Neutrophil (primary cell): Measurements from ENCODE around the gene DHX9.

Experiments used
- H3K27ac ChIP-seq: fragments of 200-600 bp; sonication (generic); 2 replicates; pipeline ENCODE4 v1.5.1; 2016; ENCODE audit warnings: mild to moderate bottlenecking, moderate library complexity
- H3K27me3 ChIP-seq: fragments of 200-600 bp; sonication (generic); 2 replicates; pipeline ENCODE4 v1.6.0; 2016; ENCODE audit warnings: mild to moderate bottlenecking
- H3K36me3 ChIP-seq: fragments of 200-600 bp; sonication (generic); 2 replicates; pipeline ENCODE4 v1.5.1; 2017
- H3K4me1 ChIP-seq, 2 experiments: fragments of 200-600 bp in 1 of 2; sonication (generic) in 1 of 2; 1 replicate in 1 of 2; 2 replicates in 1 of 2; pipeline versions ENCODE4 v1.5.1 to v1.6.1; 2013 to 2016; ENCODE audit warnings: low read depth in 1 of 2, low read length in 1 of 2, mild to moderate bottlenecking in 1 of 2, moderate library complexity in 1 of 2; ENCODE audit not compliant: control insufficient read depth in 1 of 2, insufficient read depth in 1 of 2
- H3K4me3 ChIP-seq, 2 experiments: fragments of 200-600 bp in 1 of 2; sonication (generic) in 1 of 2; 1 replicate in 1 of 2; 2 replicates in 1 of 2; pipeline ENCODE4 v1.5.1; 2013 to 2016; ENCODE audit warnings: low read depth in 1 of 2, low read length in 1 of 2, mild to moderate bottlenecking in 1 of 2, moderate library complexity in 1 of 2
- H3K9me3 ChIP-seq: fragments of 200-600 bp; sonication (generic); 2 replicates; pipeline ENCODE4 v1.5.1; 2016
- CTCF ChIP-seq: fragments of 200-600 bp; sonication (generic); IDR thresholded peaks from 2 replicates; pipeline ENCODE4 v1.5.1; 2016; ENCODE audit warnings: antibody characterized with exemption

Gene DHX9

GRCh38 chr1:182802006-182802803, 36.9 kb upstream of the DHX9 start:
- H3K4me1 ChIP-seq, result peaks cover 17 to 18% of the 10 kb centered on the region in 2 experiments
- TF ChIP-seq CTCF, result no peak
- H3K4me3 ChIP-seq, result no peak overlapping the region
- no peaks in the 10 kb centered on the region for H3K9me3 ChIP-seq
- H3K27me3 ChIP-seq, result no peaks in the 10 kb centered on the region
- peaks cover 90% of the 10 kb centered on the region for H3K36me3 ChIP-seq
- H3K27ac ChIP-seq, result peak overlapping the region; percentile 45

GRCh38 chr1:182803846-182804245, 35.3 kb upstream of the DHX9 start:
- H3K4me3 ChIP-seq, result no peak overlapping the region
- H3K36me3 ChIP-seq, result peaks cover 89% of the 10 kb centered on the region
- H3K4me1 ChIP-seq, result peaks cover 9% of the 10 kb centered on the region in 2 experiments
- H3K9me3 ChIP-seq, result no peaks in the 10 kb centered on the region
- no peak overlapping the region for H3K27ac ChIP-seq
- no peak for TF ChIP-seq CTCF
- no peaks in the 10 kb centered on the region for H3K27me3 ChIP-seq

GRCh38 chr1:182806015-182806678, 33.0 kb upstream of the DHX9 start:
- Histone ChIP-seq H3K36me3 (peaks cover 95% of the 10 kb centered on the region), H3K9me3 (no peaks in the 10 kb centered on the region), H3K27ac (peak overlapping the region; percentile 33), H3K4me1 (peaks cover 18 to 21% of the 10 kb centered on the region in 2 experiments), H3K27me3 (no peaks in the 10 kb centered on the region), H3K4me3 (no peak overlapping the region)
- TF ChIP-seq CTCF, result no peak

GRCh38 chr1:182807907-182808306, 31.2 kb upstream of the DHX9 start:
- TF ChIP-seq CTCF, result no peak
- no peak overlapping the region for H3K4me3 ChIP-seq
- no peak overlapping the region for H3K27ac ChIP-seq
- peaks cover 96% of the 10 kb centered on the region for H3K36me3 ChIP-seq
- H3K9me3 ChIP-seq, result no peaks in the 10 kb centered on the region
- H3K4me1 ChIP-seq, result peaks cover 9 to 12% of the 10 kb centered on the region in 2 experiments
- H3K27me3 ChIP-seq, result no peaks in the 10 kb centered on the region

- peak overlapping the region; percentile 68 for H3K27ac ChIP-seq
- no peak overlapping the region for H3K4me3 ChIP-seq
- no peaks in the 10 kb centered on the region for H3K9me3 ChIP-seq
- H3K4me1 ChIP-seq, result peaks cover 9 to 12% of the 10 kb centered on the region in 2 experiments
- no peak for TF ChIP-seq CTCF
- no peaks in the 10 kb centered on the region for H3K27me3 ChIP-seq
- H3K36me3 ChIP-seq, result peaks cover 96% of the 10 kb centered on the region
Observed at GRCh38 chr1:182809414-182809957, 29.7 kb upstream of the DHX9 start.
